ENCODE measurements around the gene TRIM59.

GRCh38 chr3:160417311-160417710, 32.3 kb downstream of the TRIM59 start:
- no peak for TF ChIP-seq CTCF (IDR thresholded peaks at IDR 0.05)
- no peak for TF ChIP-seq POLR2A (IDR thresholded peaks at IDR 0.05)

Measured in testis (tissue), 2 donors.